Activated T-helper 9 cell treated with anti-CD3 and anti-CD28 coated beads, Interleukin-2, amount 50 U/mL, for 16 hours (primary cell): ENCODE results near the gene PRDX1.
"Not testable (repeated sequence)": the region's sequence is repeated elsewhere in the genome, so short reads cannot be mapped to it uniquely, and the experiment has no call there.

Source experiments
- DNase-seq: peaks from one replicate; pipeline ENCODE4 v3.0.0-alpha.2; 2020; ENCODE audit warnings: low read depth

PRDX1 gene

DNA sequence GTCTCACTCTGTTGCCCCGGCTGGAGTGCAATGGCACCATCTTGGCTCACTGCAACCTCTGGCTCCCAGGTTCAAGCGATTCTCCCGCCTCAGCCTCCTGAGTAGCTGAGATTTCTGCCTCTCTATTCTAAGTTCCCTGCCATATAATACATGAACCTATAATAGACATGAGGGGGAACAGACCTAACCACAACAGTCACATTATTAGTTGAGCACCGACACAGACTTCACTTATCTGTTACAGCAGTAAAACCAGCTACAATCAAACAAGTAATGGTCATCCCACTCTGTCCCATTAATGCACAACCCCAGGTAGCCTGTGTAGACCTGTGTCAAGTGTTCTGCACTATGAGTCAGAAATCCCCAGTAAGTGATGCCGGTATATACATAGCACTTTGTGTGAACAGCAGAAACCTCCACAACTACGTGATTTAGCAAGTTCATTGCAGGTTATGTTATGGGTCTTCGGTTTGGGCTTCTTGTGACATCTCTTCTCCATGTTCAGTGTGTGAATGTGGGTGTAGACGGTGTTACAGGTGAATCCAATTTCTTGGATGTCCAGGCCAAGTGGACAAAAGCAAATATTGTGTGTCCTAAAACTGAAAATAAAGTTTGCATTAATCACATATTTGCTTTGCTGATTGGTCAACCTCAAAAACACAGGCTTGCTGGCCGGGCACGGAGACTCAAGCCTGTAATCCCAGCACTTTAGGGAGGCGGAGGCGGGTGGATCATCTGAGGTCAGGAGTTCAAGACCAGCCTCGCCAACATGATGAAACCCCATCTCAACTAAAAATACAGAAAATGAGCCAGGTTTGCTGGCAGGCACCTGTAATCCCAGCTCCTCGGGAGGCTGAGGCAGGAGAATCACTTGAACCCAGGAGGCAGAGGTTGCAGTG lies 18.0 kb downstream of the PRDX1 start:
- no peak for DNase-seq

GRCh38 chr1:45501505-45501859 lies 20.2 kb downstream of the PRDX1 start:
- no peak for DNase-seq

DNA sequence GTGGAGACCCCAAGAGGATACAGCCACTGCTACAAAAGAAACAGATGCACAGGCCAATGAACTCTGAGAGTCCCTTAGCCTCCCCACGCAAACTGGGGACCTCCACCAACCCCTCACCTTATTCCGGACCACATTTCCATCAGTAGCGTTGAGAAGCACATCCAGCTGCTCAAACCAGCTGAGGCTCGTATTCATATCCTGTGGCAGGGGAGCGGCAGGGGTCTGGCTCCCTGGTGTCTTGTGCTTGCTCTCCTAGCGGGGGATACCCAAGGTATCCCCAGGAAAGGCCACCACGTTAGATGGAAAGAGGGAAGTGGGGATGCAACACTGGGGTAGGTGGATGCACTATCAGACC lies 22.3 kb downstream of the PRDX1 start:
- DNase-seq: no peak

DNA sequence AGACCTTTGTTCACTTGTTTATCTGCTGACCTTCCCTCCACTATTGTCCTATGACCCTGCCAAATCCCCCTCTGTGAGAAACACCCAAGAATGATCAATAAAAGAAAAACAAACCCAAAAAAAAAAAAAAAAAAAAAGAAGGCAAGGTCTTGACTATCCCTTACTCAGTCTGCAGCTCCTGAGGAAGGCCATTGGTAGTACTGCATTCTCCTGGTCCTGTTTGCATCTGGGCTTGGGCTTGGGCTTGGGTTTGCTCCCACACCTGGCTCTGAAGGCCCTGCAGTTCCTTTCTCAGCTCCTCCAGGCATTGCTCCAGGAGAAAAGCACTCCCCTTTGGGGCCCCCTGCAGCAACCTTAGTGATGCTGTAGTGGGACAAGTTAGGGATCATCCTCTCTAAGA lies 23.4 kb downstream of the PRDX1 start:
- DNase-seq: no peak

DNA sequence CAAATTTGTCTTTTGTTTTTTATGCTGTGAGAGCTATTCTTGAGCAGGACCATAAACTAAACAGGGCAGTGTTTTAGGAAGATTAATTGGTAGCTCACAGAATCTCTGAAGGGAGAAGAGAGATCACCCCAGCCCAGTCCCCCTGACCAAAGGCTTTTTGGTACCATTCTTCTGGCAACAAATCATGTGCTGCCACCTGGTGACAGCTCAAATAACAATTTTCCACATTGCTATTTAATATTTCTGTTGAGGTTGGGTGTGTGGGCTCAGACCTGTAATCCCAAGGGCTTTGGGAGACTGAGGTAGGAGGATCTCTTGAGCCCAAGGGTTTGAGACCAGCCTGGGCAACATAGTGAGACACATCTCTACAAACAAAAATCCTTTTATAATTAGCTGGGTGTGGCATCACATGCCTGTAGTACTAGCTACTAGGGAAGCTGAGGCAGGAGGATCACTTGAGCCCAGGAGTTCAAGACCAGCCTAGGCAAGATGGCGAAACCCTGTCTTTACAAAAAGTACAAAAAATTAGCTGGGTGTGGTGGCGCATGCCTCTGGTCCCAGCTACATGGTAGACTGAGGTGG lies 28.5 kb downstream of the PRDX1 start:
- DNase-seq: peak; percentile 20

DNA sequence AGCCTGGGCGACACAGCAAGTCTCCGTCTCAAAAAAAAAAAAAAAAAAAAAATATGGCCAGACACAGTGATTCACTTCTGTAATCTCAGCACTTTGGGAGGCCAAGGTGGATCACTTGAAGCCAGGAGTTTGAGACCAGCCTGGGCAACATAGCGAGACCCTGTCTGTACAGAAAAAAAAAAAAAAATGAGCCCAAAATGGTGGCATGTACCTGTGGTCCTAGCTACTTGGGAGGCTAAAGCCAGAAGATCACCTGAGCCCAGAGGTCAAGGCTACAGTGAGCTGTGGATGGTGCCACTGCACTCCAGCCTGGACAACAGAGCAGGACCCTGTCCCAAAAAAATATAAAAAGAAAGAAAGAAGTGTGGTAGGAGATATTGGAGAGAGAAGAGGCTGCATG lies 29.0 kb downstream of the PRDX1 start:
- no peak for DNase-seq

DNA sequence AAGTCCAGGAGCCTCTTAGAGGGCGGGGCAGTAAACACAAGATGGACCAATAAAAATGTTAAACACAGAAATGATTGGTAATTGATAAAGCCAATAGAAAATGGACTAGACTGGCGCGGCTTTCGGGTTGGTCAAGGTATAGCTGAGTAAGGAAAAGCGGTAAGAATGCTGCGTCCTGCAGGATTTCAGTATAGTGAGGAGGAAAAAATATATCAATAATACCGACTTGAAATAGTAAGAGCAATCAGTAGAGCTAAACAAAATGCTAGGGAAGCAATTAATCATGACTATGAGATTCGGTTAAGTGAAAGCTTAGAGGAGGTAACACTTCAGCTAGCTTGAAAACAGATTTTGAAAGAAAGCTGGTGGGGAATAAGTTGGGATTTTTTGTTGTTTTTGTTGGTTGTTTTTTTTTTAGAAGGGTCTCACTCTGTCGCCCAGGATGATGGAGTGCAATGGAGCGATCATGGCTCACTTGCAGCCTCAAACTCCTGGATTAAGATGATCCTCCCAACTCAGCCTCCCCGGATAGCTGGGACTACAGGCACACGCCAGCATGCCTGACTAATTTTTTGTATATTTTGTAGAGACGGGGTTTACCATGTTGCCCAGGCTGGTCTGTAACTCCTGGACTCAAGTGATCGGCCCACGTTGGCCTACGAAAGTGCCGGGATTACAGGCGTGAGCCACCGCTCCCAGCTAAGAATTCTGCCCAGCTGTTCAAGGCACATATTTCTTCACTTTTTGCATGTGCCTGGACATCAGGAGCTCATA lies 30.0 kb downstream of the PRDX1 start:
- no peak for DNase-seq

- DNase-seq: peak; percentile 94
These were observed 30.8 kb downstream of the PRDX1 start, which contains the start of gene TESK2 for GRCh38 chr1:45490626-45491486. TSS of gene TESK2 (minus strand) at chr1:45491163. CDS start at chr1:45457785, 33,378 bp downstream.

GRCh38 chr1:45490121-45490625 lies 31.5 kb downstream of the PRDX1 start:
- DNase-seq: no peak

DNA sequence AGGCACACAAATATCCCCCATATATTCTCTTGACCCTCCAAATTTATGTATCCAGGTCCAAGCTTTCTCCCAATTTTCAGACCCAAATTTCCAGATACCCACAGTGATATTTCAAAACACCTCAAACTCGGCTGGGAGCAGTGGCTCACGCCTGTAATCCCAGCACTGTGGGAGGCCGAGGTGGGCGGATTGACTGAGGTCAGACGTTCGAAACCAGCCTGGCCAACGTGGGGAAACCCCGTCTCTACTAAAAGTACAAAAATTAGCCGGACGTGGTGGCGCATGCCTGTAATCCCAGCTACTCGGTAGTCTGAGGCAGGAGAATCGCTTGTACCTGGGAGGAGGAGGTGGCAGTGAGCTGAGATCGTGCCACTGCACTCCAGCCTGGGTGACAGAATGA lies 32.3 kb downstream of the PRDX1 start:
- peak; percentile 46 for DNase-seq

- no peak for DNase-seq
These were observed 32.9 kb downstream of the PRDX1 start for GRCh38 chr1:45488666-45489377.

DNA sequence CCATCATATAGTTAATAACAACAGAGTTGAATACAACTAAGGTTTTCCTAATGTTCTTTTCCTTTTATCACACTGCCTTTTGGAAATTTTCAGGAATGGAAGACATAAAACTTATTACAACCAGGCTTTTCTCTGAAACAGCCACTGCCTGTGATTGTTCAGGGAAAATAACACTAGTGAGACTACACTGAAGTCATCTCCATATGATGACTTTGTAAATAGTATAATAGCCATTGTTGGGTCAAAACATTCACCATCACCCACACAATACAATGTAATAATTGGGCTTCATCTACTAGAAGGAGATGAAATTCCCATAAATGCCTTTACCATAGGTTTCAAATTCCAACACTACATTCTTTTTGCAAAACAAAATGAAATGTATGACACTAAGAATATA lies 35.7 kb downstream of the PRDX1 start:
- DNase-seq: no peak

DNA sequence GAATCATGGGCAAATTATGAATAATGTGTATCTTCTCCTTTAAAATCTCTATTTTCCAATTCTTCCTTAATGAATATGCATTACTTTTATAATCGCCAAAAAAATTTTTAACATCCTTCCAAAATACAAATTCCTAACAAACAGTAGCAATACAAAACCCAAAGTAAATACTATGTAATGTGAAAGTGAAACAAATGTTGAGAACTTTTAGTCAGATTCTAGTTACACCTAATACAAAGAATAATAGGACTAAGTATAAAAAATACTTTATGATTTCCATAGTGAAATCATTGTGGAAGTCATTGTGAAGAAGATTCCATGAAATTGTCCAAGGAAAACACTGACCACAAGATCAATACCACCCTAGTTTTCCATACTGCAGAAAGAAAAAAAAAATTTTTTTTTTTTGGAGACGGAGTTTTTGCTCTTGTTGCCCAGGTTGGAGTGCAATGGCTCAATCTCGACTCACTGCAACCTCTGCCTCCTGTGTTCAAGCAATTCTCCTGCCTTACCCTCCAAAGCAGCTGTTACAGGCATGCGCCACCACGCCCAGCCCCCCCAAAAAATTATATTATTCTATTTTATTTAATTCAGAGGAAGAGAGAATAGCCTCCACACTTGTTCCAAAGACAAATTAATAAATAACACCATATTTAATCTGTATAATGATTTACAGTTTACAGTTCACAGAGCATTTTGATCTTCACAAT lies 42.5 kb downstream of the PRDX1 start:
- DNase-seq: no peak

- no peak for DNase-seq
These were observed 43.4 kb downstream of the PRDX1 start for GRCh38 chr1:45478121-45478814.

DNA sequence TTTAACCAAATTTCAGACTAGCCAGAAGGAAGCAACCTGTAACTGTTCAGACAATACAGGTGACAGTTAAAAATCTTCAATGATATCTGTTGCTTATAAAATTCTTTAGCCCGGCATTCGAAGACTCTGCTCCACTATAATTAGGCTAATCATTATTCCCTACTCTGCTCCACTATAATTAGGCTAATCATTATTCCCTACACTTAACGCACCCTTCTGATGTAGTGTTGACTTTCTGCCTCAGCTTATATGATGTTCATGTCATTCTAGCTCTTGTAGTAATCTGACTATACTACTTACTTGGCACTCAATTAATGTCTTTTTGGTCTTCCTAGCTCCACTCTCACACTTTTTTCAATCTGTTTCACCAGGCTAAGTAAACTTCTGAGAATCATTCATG lies 44.0 kb downstream of the PRDX1 start:
- no peak for DNase-seq

GRCh38 chr1:45474194-45474593 lies 47.5 kb downstream of the PRDX1 start:
- DNase-seq: not testable (repeated sequence)

- DNase-seq: no peak
These were observed 48.4 kb downstream of the PRDX1 start for GRCh38 chr1:45473302-45473701.

GRCh38 chr1:45470306-45470798 lies 51.3 kb downstream of the PRDX1 start:
- DNase-seq: no peak

GRCh38 chr1:45467353-45467752 lies 54.3 kb downstream of the PRDX1 start:
- DNase-seq: not testable (repeated sequence)

DNA sequence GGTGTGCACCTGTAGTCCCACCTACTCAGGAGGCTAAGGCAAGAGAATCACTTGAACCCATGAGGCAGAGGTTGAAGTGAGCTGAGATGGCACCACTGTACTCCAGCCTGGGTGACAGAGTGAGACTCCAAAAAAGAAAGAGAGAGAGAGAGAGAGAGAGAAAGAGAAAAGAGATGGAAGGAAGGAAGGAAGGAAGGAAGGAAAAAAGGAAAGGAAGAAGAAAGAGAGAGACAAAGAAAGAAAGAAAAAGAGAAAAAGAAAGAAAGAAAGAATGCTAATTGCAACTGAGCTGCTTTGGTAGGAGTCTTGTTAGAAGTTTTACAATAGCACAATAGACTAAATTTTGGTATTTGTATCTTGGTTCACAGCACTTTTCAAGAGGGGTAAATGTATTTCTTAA lies 56.4 kb downstream of the PRDX1 start:
- no peak for DNase-seq
